CD4-positive, alpha-beta T cell (primary cell): ENCODE results near the gene SEMA5A. TPM values are rescaled to one million over a fixed set of nuclear protein-coding genes. Genes with fewer than 3 reads are reported as not detected.

Experiments
- ATAC-seq: fragments of 200-7000 bp; cut with Tn5 transposase; one replicate; pipeline ENCODE4 v1.10.0; 2022; ENCODE audit warnings: mild to moderate bottlenecking; ENCODE audit not compliant: poor library complexity
- CTCF ChIA-PET: fragments of 350-600 bp; sonication (Branson Sonifier 250); formaldehyde crosslinking; loops from one replicate; lab custom pipeline; 2021; ENCODE audit warnings: antibody characterized with exemption, inconsistent platforms; lab: Charles Lee
- POLR2A ChIA-PET: fragments of 350-600 bp; sonication (Branson Sonifier 250); formaldehyde crosslinking; loops from one replicate; lab custom pipeline; 2021; ENCODE audit warnings: antibody characterized with exemption, inconsistent platforms; lab: Charles Lee
- DNase-seq, 14 experiments: peaks; one replicate each; pipeline ENCODE4 v3.0.0-alpha.2; 2013 to 2020; ENCODE audit warnings: mixed read lengths in 2 of 14
- H3K27ac ChIP-seq, 2 donors: one replicate each; pipeline versions ENCODE4 v1.5.1 to v1.7.0; 2013; ENCODE audit warnings: low read length in 2 of 2, low read depth in 1 of 2, mild to moderate bottlenecking in 1 of 2
- H3K27me3 ChIP-seq, 2 experiments: 1 replicate in 1 of 2; 2 replicates in 1 of 2; pipeline versions ENCODE4 v1.6.1 to v1.7.0; 2013; ENCODE audit warnings: low read length in 2 of 2, control low read depth in 1 of 2, mild to moderate bottlenecking in 1 of 2, moderate library complexity in 1 of 2; ENCODE audit not compliant: insufficient read depth in 2 of 2, control insufficient read depth in 1 of 2
- H3K36me3 ChIP-seq: one replicate; pipeline ENCODE4 v1.6.1; 2013; ENCODE audit warnings: low read length, control low read depth; ENCODE audit not compliant: insufficient read depth
- H3K4me1 ChIP-seq: one replicate; pipeline ENCODE4 v1.6.1; 2013; ENCODE audit warnings: low read length, control low read depth; ENCODE audit not compliant: insufficient read depth
- H3K4me3 ChIP-seq: one replicate; pipeline ENCODE4 v1.5.1; 2013; ENCODE audit warnings: mild to moderate bottlenecking, low read length, moderate library complexity
- H3K9me3 ChIP-seq, 2 experiments: 1 replicate in 1 of 2; 2 replicates in 1 of 2; pipeline versions ENCODE4 v1.6.1 to v1.7.0; 2013; ENCODE audit warnings: low read length in 2 of 2, mild to moderate bottlenecking in 2 of 2, control low read depth in 1 of 2, moderate library complexity in 1 of 2; ENCODE audit not compliant: control insufficient read depth in 1 of 2, insufficient read depth in 1 of 2
- H3K27ac Mint-ChIP-seq: one replicate; pipeline ENCODE4 v1.8.0; 2020; ENCODE audit warnings: mixed read lengths
- H3K27me3 Mint-ChIP-seq: one replicate; pipeline ENCODE4 v1.8.0; 2021; ENCODE audit warnings: mixed read lengths
- H3K36me3 Mint-ChIP-seq: one replicate; pipeline ENCODE4 v1.8.0; 2021; ENCODE audit warnings: low read depth, mixed read lengths
- H3K4me1 Mint-ChIP-seq: one replicate; pipeline ENCODE4 v1.8.0; 2021; ENCODE audit warnings: low read depth, mixed read lengths
- H3K4me3 Mint-ChIP-seq: one replicate; pipeline ENCODE4 v1.8.0; 2020; ENCODE audit warnings: mild to moderate bottlenecking, mixed read lengths
- H3K9me3 Mint-ChIP-seq: one replicate; pipeline ENCODE4 v1.8.0; 2020; ENCODE audit warnings: mixed read lengths
- CTCF ChIP-seq: fragments of 200-600 bp; IDR thresholded peaks from one replicate; pipeline ENCODE4 v1.8.0; 2022; ENCODE audit warnings: antibody characterized with exemption, mild to moderate bottlenecking
- intact Hi-C, 2 experiments: fragments of 100-400 bp; cut with DNase I in 1 of 2; cut with micrococcal nuclease in 1 of 2; formaldehyde crosslinking; loops; one replicate each; pipeline versions ENCODE4 v1.15.1 to v1.9.0; 2023 to 2025; cut with DNase I, micrococcal nuclease
- total RNA-seq, 174 experiments: library from RNA in 2 of 174; stranded (reverse) in 2 of 174; gene quantifications; one replicate each; pipeline ENCODE4 v1.2.3 and lab custom pipeline; 2021 to 2026

SEMA5A gene
- total RNA-seq, 2 experiments from 2014 or later: 2.0 to 2.9 TPM

DNA sequence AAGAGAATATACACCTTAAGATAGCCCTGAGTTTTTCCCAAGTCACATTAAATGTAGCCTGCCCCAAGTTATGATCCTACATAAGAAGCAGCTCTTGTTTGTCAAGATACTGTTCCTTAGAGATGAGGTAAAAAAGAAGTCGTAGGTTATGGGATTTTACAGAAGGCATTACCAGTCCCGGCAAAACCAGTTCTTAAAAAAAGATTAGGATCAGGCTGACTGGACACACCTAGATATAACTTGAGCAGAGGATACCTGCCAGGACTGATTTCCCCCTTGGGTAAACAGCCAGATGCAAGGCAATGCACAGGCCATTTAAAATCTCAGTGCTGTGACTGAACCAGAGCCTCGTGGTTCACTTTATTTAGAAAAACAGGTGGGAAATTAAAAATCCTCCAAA, 14.1 kb upstream of the SEMA5A start:
- Histone ChIP-seq H3K4me1 (no peaks in the 10 kb centered on the region), H3K36me3 (no peaks in the 10 kb centered on the region), H3K9me3 (no peaks in the 10 kb centered on the region), H3K27ac (no peak overlapping the region), H3K4me3 (no peak overlapping the region), H3K27me3 (no peaks in the 10 kb centered on the region)
- Mint-ChIP-seq H3K36me3 (no peaks in the 10 kb centered on the region), H3K4me1 (no peaks in the 10 kb centered on the region), H3K27ac (no peak overlapping the region), H3K4me3 (no peak overlapping the region), H3K9me3 (peaks cover 5% of the 10 kb centered on the region), H3K27me3 (peaks cover 3% of the 10 kb centered on the region)
- ChIA-PET CTCF (no interaction called here), POLR2A (no interaction called here)
- intact Hi-C loops: no loop called here
- ATAC-seq: no peak
- no peak for TF ChIP-seq CTCF
- DNase-seq: no peak

GRCh38 chr5:9558319-9558965, 12.6 kb upstream of the SEMA5A start:
- ChIA-PET POLR2A (no interaction called here), CTCF (no interaction called here)
- no peak overlapping the region for H3K4me3 ChIP-seq
- no peak overlapping the region for H3K27ac Mint-ChIP-seq
- ATAC-seq: no peak
- peaks cover 0 to 2% of the 10 kb centered on the region in 2 experiments for H3K9me3 ChIP-seq
- H3K9me3 Mint-ChIP-seq: peaks cover 5% of the 10 kb centered on the region
- no peak for DNase-seq
- TF ChIP-seq CTCF: no peak
- H3K27me3 ChIP-seq: no peaks in the 10 kb centered on the region
- no peaks in the 10 kb centered on the region for H3K36me3 ChIP-seq
- no peaks in the 10 kb centered on the region for H3K4me1 ChIP-seq
- H3K4me1 Mint-ChIP-seq: no peaks in the 10 kb centered on the region
- intact Hi-C loops: no loop called here
- H3K4me3 Mint-ChIP-seq: no peak overlapping the region
- no peak overlapping the region for H3K27ac ChIP-seq
- peaks cover 3% of the 10 kb centered on the region for H3K27me3 Mint-ChIP-seq
- no peaks in the 10 kb centered on the region for H3K36me3 Mint-ChIP-seq

DNA sequence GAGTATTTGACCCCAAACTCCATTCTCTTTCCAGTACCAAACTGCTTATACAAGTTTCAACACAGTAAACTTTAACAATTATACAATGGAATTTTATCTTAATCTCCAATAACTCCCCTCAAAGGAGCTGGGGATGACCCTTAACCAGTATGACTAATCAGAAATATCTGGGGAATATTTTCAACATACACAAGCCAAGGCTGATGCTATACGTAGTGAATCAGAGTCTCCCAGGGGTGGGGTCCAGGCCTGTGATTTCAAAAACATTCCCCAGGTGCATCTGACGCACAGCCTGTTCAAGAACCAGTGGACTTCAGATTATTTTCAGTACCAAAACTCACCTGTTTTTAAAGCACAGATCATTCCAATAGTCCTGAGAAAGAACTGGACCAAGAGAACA, 11.8 kb upstream of the SEMA5A start:
- H3K4me3 Mint-ChIP-seq: no peak overlapping the region
- peaks cover 0 to 7% of the 10 kb centered on the region in 2 experiments for H3K9me3 ChIP-seq
- no peaks in the 10 kb centered on the region for H3K4me1 ChIP-seq
- intact Hi-C loops: no loop called here
- no peaks in the 10 kb centered on the region for H3K36me3 ChIP-seq
- H3K4me3 ChIP-seq: no peak overlapping the region
- no peaks in the 10 kb centered on the region for H3K27me3 ChIP-seq
- DNase-seq: no peak
- ATAC-seq: no peak
- ChIA-PET CTCF (no interaction called here), POLR2A (no interaction called here)
- H3K27ac ChIP-seq: no peak overlapping the region
- TF ChIP-seq CTCF: no peak
- H3K4me1 Mint-ChIP-seq: no peaks in the 10 kb centered on the region
- no peak overlapping the region for H3K27ac Mint-ChIP-seq
- H3K27me3 Mint-ChIP-seq: no peaks in the 10 kb centered on the region
- no peaks in the 10 kb centered on the region for H3K36me3 Mint-ChIP-seq
- H3K9me3 Mint-ChIP-seq: peaks cover 2% of the 10 kb centered on the region
